NT2/D1 (cell line): Measurements from ENCODE around the gene KLHL22.

Source experiments
- DNase-seq: peaks from one replicate; pipeline ENCODE4 v3.0.0-alpha.2; 2011; ENCODE audit warnings: low read depth, low spot score
- H3K27me3 ChIP-seq: 2 replicates; pipeline ENCODE4 v1.6.0; 2011; ENCODE audit warnings: mild to moderate bottlenecking; ENCODE audit not compliant: insufficient read length, insufficient read depth
- H3K36me3 ChIP-seq: 2 replicates; pipeline ENCODE4 v1.6.1; 2011; ENCODE audit warnings: mild to moderate bottlenecking, low read length, mixed read lengths; ENCODE audit not compliant: insufficient read depth, insufficient read length
- H3K4me1 ChIP-seq: 2 replicates; pipeline ENCODE4 v1.5.1; 2011; ENCODE audit not compliant: insufficient read depth, insufficient read length
- H3K4me3 ChIP-seq: 2 replicates; pipeline ENCODE4 v1.5.1; 2011; ENCODE audit warnings: low read depth; ENCODE audit not compliant: insufficient read length
- H3K9ac ChIP-seq: 2 replicates; pipeline ENCODE4 v1.6.0; 2011; ENCODE audit warnings: low read depth; ENCODE audit not compliant: insufficient read length
- H3K9me3 ChIP-seq: 2 replicates; pipeline ENCODE4 v1.5.1; 2011; ENCODE audit warnings: mild to moderate bottlenecking, low read length; ENCODE audit not compliant: insufficient read depth
- SUZ12 ChIP-seq: IDR thresholded peaks from 2 replicates; pipeline ENCODE4 v1.6.1; 2011; ENCODE audit not compliant: insufficient read length, insufficient read depth; ENCODE audit errors: extremely low read depth
- YY1 ChIP-seq: IDR thresholded peaks from 2 replicates; pipeline ENCODE4 v1.6.1; 2011; ENCODE audit not compliant: insufficient read length, insufficient read depth
- ZNF274 ChIP-seq: IDR thresholded peaks from 2 replicates; pipeline ENCODE4 v1.6.1; 2011; ENCODE audit warnings: mild to moderate bottlenecking, low read depth, low read length

Gene KLHL22

GRCh38 chr22:20401376-20402014 lies 94.1 kb downstream of the KLHL22 start:
- Histone ChIP-seq H3K4me3 (no peak overlapping the region), H3K9ac (no peak overlapping the region), H3K27me3 (no peaks in the 10 kb centered on the region), H3K9me3 (no peaks in the 10 kb centered on the region), H3K36me3 (peaks cover 59% of the 10 kb centered on the region), H3K4me1 (no peaks in the 10 kb centered on the region)
- DNase-seq: no peak
- TF ChIP-seq SUZ12 (no peak), ZNF274 (no peak), YY1 (no peak)

- H3K4me3 ChIP-seq: no peak overlapping the region
- no peaks in the 10 kb centered on the region for H3K27me3 ChIP-seq
- H3K36me3 ChIP-seq: peaks cover 52% of the 10 kb centered on the region
- no peaks in the 10 kb centered on the region for H3K4me1 ChIP-seq
- DNase-seq: no peak
- TF ChIP-seq SUZ12 (no peak), YY1 (no peak), ZNF274 (no peak)
- no peaks in the 10 kb centered on the region for H3K9me3 ChIP-seq
- no peak overlapping the region for H3K9ac ChIP-seq
Measured at GRCh38 chr22:20400606-20401375, 94.8 kb downstream of the KLHL22 start.

DNA sequence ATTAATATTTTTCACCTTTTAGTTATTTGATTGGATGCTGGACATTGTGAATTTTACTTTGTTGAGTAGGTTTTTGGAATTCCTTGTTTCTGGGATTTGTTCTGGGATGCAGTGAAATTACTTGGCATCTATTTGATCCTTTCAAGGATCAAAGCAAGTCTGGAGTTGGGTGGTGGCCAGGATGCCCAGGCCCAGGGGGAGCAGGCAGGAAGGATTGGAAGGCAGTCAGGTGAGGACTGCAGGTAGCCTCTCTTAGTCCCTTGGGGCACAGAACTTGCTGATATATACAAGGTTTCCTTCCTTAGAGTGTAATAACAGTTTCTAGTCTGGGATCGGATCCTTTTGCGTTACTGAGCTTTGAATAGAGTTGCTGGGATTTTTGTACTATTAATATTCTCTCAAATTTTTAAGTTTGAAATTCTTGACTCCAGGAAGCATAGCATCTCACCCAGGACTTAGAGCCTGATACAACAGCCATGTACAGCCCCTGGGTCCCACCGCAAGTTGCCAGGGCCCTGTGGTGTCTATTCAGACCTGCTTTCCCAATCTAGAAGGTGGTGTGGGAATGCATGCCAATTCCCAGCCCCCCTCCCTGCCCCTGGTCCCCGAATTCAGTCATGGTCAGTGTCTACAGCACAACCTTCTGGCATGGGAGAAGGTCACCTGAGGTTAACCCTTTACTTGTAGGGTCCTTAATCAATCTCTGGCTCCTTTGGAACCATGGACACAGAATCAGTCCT lies 95.6 kb downstream of the KLHL22 start:
- Histone ChIP-seq H3K36me3 (peaks cover 52% of the 10 kb centered on the region), H3K4me3 (no peak overlapping the region), H3K9me3 (no peaks in the 10 kb centered on the region), H3K4me1 (no peaks in the 10 kb centered on the region), H3K9ac (no peak overlapping the region), H3K27me3 (no peaks in the 10 kb centered on the region)
- DNase-seq: no peak
- TF ChIP-seq ZNF274 (no peak), YY1 (no peak), SUZ12 (no peak)

DNA sequence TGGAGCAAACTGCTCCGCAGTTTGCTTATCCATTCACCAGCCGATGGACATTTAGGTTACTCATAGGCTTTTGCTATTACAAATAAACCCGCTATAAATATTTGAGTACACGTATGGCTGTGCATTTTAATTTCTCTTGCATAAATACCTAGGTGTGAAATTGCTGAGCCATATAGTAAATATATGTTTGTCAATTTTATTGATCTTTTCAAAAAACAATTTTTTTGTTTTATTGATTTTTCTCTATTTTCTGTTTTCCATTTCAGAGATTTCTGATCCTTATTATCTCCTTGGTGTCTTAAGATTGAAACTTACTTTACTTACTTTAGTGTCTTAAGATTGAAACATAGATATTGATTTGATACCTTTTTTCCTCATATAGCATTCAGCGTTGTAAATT lies 97.2 kb downstream of the KLHL22 start:
- no peaks in the 10 kb centered on the region for H3K9me3 ChIP-seq
- H3K4me3 ChIP-seq: no peak overlapping the region
- TF ChIP-seq YY1: no peak
- TF ChIP-seq SUZ12: no peak
- no peak for TF ChIP-seq ZNF274
- H3K4me1 ChIP-seq: no peaks in the 10 kb centered on the region
- no peaks in the 10 kb centered on the region for H3K27me3 ChIP-seq
- no peak for DNase-seq
- H3K9ac ChIP-seq: no peak overlapping the region
- peaks cover 41% of the 10 kb centered on the region for H3K36me3 ChIP-seq

DNA sequence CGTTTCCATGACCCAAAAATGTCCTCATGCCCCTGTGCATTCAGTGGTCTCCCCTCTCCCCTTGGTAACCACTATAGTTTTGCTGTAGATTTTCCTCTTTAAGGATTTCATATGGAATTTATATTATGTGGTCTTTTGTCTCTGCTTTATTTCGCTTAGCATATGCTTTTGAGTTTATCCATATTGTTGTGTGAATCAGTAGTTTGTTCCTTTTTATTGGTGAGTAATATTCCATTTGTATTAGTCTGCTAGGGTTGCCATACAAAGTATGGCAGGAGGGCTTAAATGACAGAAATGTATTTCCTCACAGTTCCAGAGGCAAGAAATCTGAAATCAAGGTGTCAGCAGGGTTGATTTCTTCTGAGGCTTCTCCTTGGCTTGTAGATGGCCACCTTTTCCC lies 98.1 kb downstream of the KLHL22 start:
- Histone ChIP-seq H3K27me3 (no peaks in the 10 kb centered on the region), H3K9me3 (no peaks in the 10 kb centered on the region), H3K4me1 (no peaks in the 10 kb centered on the region), H3K36me3 (peaks cover 34% of the 10 kb centered on the region), H3K4me3 (no peak overlapping the region), H3K9ac (no peak overlapping the region)
- TF ChIP-seq YY1 (no peak), ZNF274 (no peak), SUZ12 (no peak)
- DNase-seq: no peak

DNA sequence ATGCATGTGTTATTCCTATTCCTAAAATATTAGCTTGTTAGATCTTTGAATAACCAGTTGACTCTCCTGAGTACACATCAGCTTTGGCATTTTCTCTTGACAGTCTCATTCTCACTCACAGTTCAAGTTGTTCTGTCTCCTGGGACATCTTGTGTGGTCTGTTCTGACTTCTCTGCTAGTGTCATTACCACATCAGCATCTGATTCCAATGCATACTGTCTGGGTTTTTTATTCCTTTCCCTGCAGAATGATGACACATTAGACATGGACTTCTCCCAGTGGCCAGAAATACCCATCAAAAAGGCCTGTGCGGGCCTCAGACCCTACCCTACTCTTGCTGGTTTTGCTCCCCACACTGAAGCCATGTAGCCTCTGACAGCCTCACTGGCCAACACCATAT lies 99.0 kb downstream of the KLHL22 start:
- TF ChIP-seq SUZ12: no peak
- no peak for TF ChIP-seq YY1
- no peak for TF ChIP-seq ZNF274
- H3K9ac ChIP-seq: no peak overlapping the region
- no peaks in the 10 kb centered on the region for H3K27me3 ChIP-seq
- peaks cover 27% of the 10 kb centered on the region for H3K36me3 ChIP-seq
- H3K9me3 ChIP-seq: no peaks in the 10 kb centered on the region
- no peaks in the 10 kb centered on the region for H3K4me1 ChIP-seq
- no peak overlapping the region for H3K4me3 ChIP-seq
- DNase-seq: no peak

DNA sequence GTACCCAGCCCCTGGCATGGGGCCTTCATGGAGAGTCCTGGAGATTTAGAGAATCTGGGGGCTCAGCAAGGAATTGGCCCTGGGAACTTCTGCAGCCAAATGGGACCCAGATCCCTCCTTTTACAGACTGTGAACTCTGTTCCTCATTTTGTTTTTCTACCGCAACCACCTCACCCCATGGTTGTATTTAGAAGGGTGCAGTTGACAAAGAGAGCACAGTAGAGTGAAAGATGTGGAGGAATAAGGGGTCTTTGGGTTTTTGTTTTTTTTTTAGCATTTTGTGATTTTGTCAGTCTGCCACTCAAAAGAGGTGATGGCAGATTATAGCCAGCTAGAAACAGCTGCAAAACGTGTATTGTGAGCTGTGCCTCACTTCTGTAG lies 99.7 kb downstream of the KLHL22 start:
- no peak for DNase-seq
- Histone ChIP-seq H3K9ac (no peak overlapping the region), H3K27me3 (no peaks in the 10 kb centered on the region), H3K9me3 (no peaks in the 10 kb centered on the region), H3K4me1 (no peaks in the 10 kb centered on the region), H3K36me3 (peaks cover 20% of the 10 kb centered on the region), H3K4me3 (no peak overlapping the region)
- no peak for TF ChIP-seq YY1
